NOMO-1 treated with dmso at 0.1 percent for 144 hours (cell line): ENCODE measurements around the gene ACY1.

ENCODE experiments used
- DNase-seq: peaks from one replicate; lab custom pipeline; 2025; ENCODE audit not compliant: unreplicated experiment; lab: John Stamatoyannopoulos, UW

The ACY1 gene

GRCh38 chr3:51962854-51963530, 20.3 kb upstream of the ACY1 start:
- no peak for DNase-seq

DNA sequence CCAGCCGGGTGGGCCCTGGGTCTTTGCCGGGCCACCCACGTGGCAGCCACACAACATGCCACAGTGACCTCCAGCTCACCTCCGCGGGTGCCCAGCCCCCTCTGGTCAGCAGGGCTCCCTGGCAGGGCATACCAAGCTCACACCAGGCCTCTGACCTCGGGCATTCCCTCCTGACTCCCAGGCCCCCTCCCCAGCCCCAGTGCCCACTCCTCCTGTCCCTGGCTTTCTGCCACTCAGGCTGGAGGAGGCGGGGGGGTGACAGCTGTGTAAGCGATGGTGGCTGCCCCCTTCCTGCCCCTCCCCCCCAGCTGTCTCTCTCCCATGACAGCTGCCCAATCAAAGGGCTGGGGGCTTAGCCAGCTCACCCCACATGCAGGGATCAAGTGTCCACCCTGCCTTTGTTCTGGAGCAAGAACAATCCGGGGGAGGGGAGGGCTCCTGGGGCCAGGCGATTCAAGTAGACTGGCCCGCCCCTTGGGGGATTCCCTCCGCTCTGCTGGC, 19.3 kb upstream of the ACY1 start:
- DNase-seq = no peak

GRCh38 chr3:51964521-51964920, 18.8 kb upstream of the ACY1 start:
- DNase-seq = no peak

DNA sequence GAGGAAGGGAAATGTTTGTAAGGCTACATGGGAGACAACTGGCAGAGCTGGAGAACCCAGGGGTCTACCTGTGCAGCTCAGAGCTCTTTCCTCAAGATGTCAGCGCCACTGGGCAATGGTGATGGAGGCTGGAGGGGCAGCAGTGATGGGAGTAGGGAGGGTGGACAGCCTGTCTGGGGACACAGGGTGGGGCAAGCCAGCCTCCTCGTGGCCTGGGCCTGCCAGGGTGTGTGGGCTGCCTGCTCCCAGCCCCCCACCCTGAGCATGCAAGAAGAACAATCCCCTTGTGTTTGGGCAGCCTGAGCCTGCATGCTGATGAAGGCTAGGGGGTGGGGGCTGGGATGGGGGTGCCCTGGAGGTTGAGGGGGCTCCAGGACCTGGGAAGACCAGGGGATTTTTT, 17.3 kb upstream of the ACY1 start:
- no peak for DNase-seq

GRCh38 chr3:51966486-51966885, 16.8 kb upstream of the ACY1 start:
- no peak for DNase-seq

GRCh38 chr3:51966922-51967383, 16.4 kb upstream of the ACY1 start:
- DNase-seq = no peak

GRCh38 chr3:51967384-51968169, 15.8 kb upstream of the ACY1 start, which contains the start of gene PCBP4:
Gene PCBP4 (minus strand): TSS chr3:51967454. CDS start chr3:51961240, 6,214 bp downstream.
- no peak for DNase-seq

GRCh38 chr3:51968170-51968775, 15.1 kb upstream of the ACY1 start:
- no peak for DNase-seq

DNA sequence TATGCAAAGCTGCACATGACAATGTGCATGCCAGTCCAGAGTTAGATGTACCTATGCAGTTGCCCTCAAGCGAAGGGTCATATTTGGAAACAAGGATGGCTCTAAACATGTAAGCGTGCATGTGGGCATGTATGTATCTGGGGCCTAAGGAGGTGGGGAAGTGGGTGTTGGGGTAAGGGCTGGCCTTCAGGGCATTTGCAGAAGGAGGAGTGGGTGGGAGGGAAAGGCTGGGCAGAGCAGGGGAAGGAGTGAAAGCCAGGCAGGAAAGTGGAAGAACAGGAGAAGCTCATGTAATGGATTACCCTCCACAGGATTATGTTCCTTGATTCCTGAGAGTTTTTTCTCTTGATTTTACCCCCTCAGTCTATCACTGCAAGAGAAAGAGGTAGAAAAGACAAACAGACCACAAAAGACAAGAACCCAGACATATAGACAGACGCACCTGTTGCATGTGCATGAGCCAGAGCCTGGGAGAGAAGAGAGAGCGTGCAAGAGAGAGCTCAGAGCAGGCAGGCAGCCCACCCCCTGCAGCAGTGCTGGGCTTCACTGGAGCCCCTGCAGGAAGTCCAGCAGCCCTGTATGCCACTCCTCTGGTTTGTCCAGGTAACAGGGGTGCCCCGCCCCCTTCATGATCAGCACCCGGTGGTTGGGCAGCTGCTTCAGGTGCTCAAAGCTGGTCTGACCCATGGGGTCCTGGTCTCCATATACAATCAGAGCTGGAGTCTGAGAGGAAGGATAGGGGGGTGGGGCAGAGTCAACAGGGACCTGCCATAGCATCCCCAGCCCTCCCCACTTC, 14.3 kb upstream of the ACY1 start:
- no peak for DNase-seq

DNA sequence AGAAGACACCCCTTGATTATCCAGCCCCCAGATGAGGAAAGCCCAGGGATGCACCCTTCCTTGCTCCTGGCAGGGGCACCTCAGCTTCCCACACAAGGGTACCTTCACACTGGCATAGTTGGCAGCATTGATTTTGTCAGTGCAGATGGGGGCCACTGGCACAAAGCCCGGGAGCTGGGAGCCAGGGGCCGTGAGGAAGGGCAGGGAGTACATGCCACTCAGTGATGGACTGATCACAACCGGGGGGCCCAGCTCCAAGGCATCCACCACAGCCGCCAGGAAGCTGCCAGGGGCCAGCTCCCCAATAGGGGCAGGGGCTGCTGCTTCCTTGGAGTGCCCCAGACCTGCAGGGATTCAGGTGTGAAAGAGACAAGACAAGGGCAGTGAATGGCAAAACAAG, 13.5 kb upstream of the ACY1 start:
- DNase-seq = no peak

- DNase-seq = no peak
Measured at GRCh38 chr3:51970606-51971300, 12.6 kb upstream of the ACY1 start.

GRCh38 chr3:51971350-51971749, 12.0 kb upstream of the ACY1 start:
- DNase-seq = no peak

GRCh38 chr3:51974277-51974962, 8.9 kb upstream of the ACY1 start:
- no peak for DNase-seq

GRCh38 chr3:51974963-51975851, 8.1 kb upstream of the ACY1 start, which contains the start of gene ABHD14A:
Gene ABHD14A (plus strand): TSS chr3:51975064. CDS start chr3:51975136, 72 bp downstream.
- DNase-seq = peak; percentile 59

DNA sequence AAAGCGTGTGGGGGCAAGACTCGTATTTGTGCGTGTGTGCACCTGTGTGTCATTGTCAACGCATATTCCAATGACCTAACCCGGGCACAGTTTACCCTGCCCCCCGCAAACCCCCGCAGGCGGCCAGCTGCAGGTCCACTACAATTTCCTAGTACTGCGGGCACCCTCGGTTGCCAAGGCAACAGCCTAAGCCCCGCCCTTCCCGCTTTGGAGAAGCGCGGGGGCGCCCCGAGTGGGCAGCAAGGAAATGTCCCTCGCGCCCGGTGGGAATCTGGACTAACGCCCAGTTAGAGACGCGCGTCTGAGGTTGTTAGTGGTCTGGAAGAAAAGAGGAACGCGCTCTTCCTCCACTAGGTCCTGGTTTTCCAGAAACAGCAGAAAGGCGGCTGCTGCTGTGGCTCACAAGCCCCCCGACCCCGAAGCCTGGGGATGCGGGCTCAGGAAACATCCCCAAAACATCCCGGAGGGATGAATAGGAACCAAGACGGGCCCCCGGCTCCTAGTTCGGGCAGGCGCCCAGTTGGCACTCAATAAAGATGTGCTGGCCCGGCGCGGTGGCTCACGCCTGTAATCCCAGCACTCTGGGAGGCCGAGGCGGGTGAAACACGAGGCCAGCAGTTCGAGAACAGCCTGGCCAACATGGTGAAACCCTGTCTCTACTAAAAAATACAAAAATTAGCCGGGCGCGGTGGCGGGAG, 7.3 kb upstream of the ACY1 start:
- no peak for DNase-seq

GRCh38 chr3:51977446-51978142, 5.7 kb upstream of the ACY1 start:
- no peak for DNase-seq

DNA sequence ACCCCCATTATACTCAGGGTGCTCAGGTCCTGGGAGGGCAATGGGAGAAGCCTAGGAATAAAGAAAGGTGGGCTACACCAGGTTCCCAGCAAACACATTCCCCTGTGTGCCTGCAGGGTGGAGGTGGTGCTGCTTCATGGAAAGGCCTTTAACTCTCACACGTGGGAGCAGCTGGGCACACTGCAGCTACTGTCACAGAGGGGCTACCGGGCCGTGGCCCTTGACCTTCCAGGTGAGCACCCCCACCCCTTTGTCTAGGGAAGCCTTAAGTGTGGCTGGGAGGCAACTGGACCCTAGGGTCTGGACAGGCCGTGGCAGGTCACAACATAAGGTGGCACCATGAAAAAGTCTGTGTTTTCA, 5.2 kb upstream of the ACY1 start:
- DNase-seq = no peak

DNA sequence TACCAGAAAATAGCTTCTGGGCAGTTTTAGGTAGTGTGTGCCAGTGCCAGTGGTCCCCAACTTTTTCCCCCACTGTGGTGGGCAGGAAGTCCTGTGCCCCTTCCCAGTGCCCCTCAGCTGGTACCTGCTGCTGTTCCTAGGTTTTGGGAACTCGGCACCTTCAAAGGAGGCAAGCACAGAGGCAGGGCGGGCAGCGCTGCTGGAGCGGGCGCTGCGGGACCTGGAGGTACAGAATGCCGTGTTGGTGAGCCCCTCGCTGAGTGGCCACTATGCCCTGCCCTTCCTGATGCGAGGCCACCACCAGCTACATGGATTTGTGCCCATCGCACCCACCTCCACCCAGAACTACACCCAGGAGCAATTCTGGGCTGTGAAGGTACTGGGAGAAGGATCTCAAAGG, 3.1 kb upstream of the ACY1 start:
- DNase-seq = no peak
